Activated CD4-positive, CD25-positive, alpha-beta regulatory T cell (primary cell): ENCODE measurements around the gene MGAT4C.
"Not testable (repeated sequence)": the region's sequence is repeated elsewhere in the genome, so short reads cannot be mapped to it uniquely, and the experiment has no call there.

Experiments used
- DNase-seq, 4 experiments: peaks; one replicate each; lab custom pipeline; 2025; lab: John Stamatoyannopoulos, UW

MGAT4C gene

GRCh38 chr12:86256163-86256562, at the start of gene MGAT4C:
Gene MGAT4C, minus strand, starts transcription at chr12:86256391.
- DNase-seq: no peak

- DNase-seq: not testable (repeated sequence)
These were observed 40.2 kb upstream of the MGAT4C start for GRCh38 chr12:86296396-86296795.

- DNase-seq: no peak
These were observed 37.6 kb upstream of the MGAT4C start for GRCh38 chr12:86293682-86294240.

GRCh38 chr12:86292480-86292879, 36.3 kb upstream of the MGAT4C start:
- DNase-seq: no peak

GRCh38 chr12:86290615-86291014, 34.4 kb upstream of the MGAT4C start:
- no peak for DNase-seq

GRCh38 chr12:86286119-86286518, 29.9 kb upstream of the MGAT4C start:
- no peak for DNase-seq

- DNase-seq: no peak
These were observed 27.4 kb upstream of the MGAT4C start for GRCh38 chr12:86283620-86284019.

- no peak for DNase-seq
These were observed 19.2 kb upstream of the MGAT4C start for GRCh38 chr12:86275356-86275755.

- no peak for DNase-seq
These were observed 9.1 kb upstream of the MGAT4C start for GRCh38 chr12:86265329-86265695.

GRCh38 chr12:86264451-86265328, 8.5 kb upstream of the MGAT4C start:
- DNase-seq: no peak

- DNase-seq: no peak
These were observed 5.4 kb upstream of the MGAT4C start for GRCh38 chr12:86261578-86261977.

- DNase-seq: no peak
These were observed 5.0 kb upstream of the MGAT4C start for GRCh38 chr12:86261142-86261541.

- no peak for DNase-seq
These were observed 4.0 kb upstream of the MGAT4C start for GRCh38 chr12:86260183-86260582.

- no peak for DNase-seq
These were observed 943 bp upstream of the MGAT4C start for GRCh38 chr12:86257134-86257533.

- DNase-seq: no peak
These were observed 1.6 kb downstream of the MGAT4C start for GRCh38 chr12:86254399-86255107.

GRCh38 chr12:86249851-86250250, 6.3 kb downstream of the MGAT4C start:
- DNase-seq: no peak

GRCh38 chr12:86249276-86249675, 6.9 kb downstream of the MGAT4C start:
- DNase-seq: no peak

- DNase-seq: no peak
These were observed 8.3 kb downstream of the MGAT4C start for GRCh38 chr12:86247871-86248270.

GRCh38 chr12:86241600-86241999, 14.6 kb downstream of the MGAT4C start:
- DNase-seq: no peak

GRCh38 chr12:86234316-86234855, 21.8 kb downstream of the MGAT4C start:
- DNase-seq: no peak

GRCh38 chr12:86233126-86233525, 23.1 kb downstream of the MGAT4C start:
- DNase-seq: no peak

GRCh38 chr12:86230516-86231146, 25.6 kb downstream of the MGAT4C start:
- no peak for DNase-seq
